ENCODE results near the gene MRPL4.

The MRPL4 gene

GRCh38 chr19:10254244-10254643, 2.2 kb downstream of the MRPL4 start:
- no peak for TF ChIP-seq CTCF (IDR thresholded peaks at IDR 0.05)
- Histone ChIP-seq H3K27me3 (no peaks in the 10 kb centered on the region), H3K4me1 (ENCODE audit: control insufficient read depth in 1 of 2, insufficient read depth in 1 of 2, low read depth in 1 of 2, low read length in 1 of 2) (peaks cover 10 to 13% of the 10 kb centered on the region in 2 experiments), H3K36me3 (peaks cover 10% of the 10 kb centered on the region), H3K9me3 (no peaks in the 10 kb centered on the region), H3K27ac (no peak overlapping the region), H3K4me3 (ENCODE audit: low read depth in 1 of 2, low read length in 1 of 2) (no peak overlapping the region)

- peaks cover 13 to 14% of the 10 kb centered on the region in 2 experiments for H3K4me1 ChIP-seq (ENCODE audit: control insufficient read depth in 1 of 2, insufficient read depth in 1 of 2, low read depth in 1 of 2, low read length in 1 of 2)
- H3K36me3 ChIP-seq, result peaks cover 10% of the 10 kb centered on the region
- no peaks in the 10 kb centered on the region for H3K27me3 ChIP-seq
- no peak for TF ChIP-seq CTCF (IDR thresholded peaks at IDR 0.05)
- H3K9me3 ChIP-seq, result no peaks in the 10 kb centered on the region
- no peak overlapping the region for H3K27ac ChIP-seq
- H3K4me3 ChIP-seq (ENCODE audit: low read depth in 1 of 2, low read length in 1 of 2), result no peak overlapping the region
Observed at GRCh38 chr19:10255358-10255757, 3.3 kb downstream of the MRPL4 start.

GRCh38 chr19:10256551-10256950, 4.5 kb downstream of the MRPL4 start:
- Histone ChIP-seq H3K27ac (no peak overlapping the region), H3K36me3 (peaks cover 10% of the 10 kb centered on the region), H3K27me3 (no peaks in the 10 kb centered on the region), H3K9me3 (no peaks in the 10 kb centered on the region), H3K4me1 (ENCODE audit: control insufficient read depth in 1 of 2, insufficient read depth in 1 of 2, low read depth in 1 of 2, low read length in 1 of 2) (peaks cover 9 to 14% of the 10 kb centered on the region in 2 experiments), H3K4me3 (ENCODE audit: low read depth in 1 of 2, low read length in 1 of 2) (no peak overlapping the region)
- no peak for TF ChIP-seq CTCF (IDR thresholded peaks at IDR 0.05)

- H3K4me1 ChIP-seq (ENCODE audit: control insufficient read depth in 1 of 2, insufficient read depth in 1 of 2, low read depth in 1 of 2, low read length in 1 of 2), result peaks cover 9 to 14% of the 10 kb centered on the region in 2 experiments
- peaks cover 10% of the 10 kb centered on the region for H3K36me3 ChIP-seq
- H3K27me3 ChIP-seq, result no peaks in the 10 kb centered on the region
- H3K27ac ChIP-seq, result no peak overlapping the region
- no peaks in the 10 kb centered on the region for H3K9me3 ChIP-seq
- TF ChIP-seq CTCF (IDR thresholded peaks at IDR 0.05), result no peak
- no peak overlapping the region for H3K4me3 ChIP-seq (ENCODE audit: low read depth in 1 of 2, low read length in 1 of 2)
Observed at GRCh38 chr19:10256970-10257615, 5.1 kb downstream of the MRPL4 start.

- Histone ChIP-seq H3K27ac (no peak overlapping the region), H3K36me3 (peaks cover 10% of the 10 kb centered on the region), H3K4me3 (ENCODE audit: low read depth in 1 of 2, low read length in 1 of 2) (no peak overlapping the region), H3K27me3 (no peaks in the 10 kb centered on the region), H3K9me3 (no peaks in the 10 kb centered on the region), H3K4me1 (ENCODE audit: control insufficient read depth in 1 of 2, insufficient read depth in 1 of 2, low read depth in 1 of 2, low read length in 1 of 2) (peaks cover 0 to 5% of the 10 kb centered on the region in 2 experiments)
- no peak for TF ChIP-seq CTCF (IDR thresholded peaks at IDR 0.05)
Observed at GRCh38 chr19:10258080-10258710, 6.2 kb downstream of the MRPL4 start.

Data from neutrophil (primary cell).